GM21526 (cell line): ENCODE results near the gene TUBD1.

Source experiments
- ATAC-seq: cut with Tn5 transposase; IDR thresholded peaks from one replicate; pipeline ENCODE4 v1.9.1; 2021; ENCODE audit warnings: moderate library complexity; ENCODE audit not compliant: unreplicated experiment, low FRiP score

The TUBD1 gene

DNA sequence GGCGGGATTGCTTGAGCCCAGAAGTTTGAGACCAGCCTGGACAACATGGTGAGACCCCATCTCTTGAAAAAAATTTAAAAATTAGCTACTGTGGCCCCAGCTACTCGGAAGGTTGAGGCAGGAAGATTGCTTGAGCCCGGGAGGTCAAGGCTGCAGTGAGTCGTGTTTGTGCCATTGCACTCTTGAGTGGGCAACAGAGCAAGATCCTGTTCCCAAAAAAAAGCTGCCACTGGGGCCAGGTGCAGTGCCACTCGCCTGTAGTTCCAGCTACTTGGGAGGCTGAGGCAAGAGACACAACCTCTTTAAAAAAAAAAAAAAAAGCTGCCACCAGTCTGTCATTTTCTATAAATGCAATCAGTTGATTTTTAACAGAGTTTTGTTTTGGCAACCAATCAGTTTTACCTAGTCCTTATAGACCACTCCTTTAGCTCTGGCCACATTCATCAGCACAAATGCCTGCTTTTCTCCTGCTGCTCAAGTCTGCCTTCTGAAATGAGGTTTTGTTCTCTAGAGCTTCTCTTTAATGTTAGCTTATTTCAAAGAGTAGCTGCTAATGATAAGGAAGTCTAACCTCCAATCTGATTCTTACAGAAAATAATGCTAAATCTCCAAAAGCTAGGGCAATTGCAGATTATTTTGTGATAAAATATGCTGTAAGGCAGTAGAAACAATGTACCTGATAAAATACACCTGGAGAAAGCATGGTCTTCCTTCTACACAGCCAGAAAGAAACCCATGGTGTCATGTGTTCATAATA, 64.8 kb downstream of the TUBD1 start:
- no peak for ATAC-seq

DNA sequence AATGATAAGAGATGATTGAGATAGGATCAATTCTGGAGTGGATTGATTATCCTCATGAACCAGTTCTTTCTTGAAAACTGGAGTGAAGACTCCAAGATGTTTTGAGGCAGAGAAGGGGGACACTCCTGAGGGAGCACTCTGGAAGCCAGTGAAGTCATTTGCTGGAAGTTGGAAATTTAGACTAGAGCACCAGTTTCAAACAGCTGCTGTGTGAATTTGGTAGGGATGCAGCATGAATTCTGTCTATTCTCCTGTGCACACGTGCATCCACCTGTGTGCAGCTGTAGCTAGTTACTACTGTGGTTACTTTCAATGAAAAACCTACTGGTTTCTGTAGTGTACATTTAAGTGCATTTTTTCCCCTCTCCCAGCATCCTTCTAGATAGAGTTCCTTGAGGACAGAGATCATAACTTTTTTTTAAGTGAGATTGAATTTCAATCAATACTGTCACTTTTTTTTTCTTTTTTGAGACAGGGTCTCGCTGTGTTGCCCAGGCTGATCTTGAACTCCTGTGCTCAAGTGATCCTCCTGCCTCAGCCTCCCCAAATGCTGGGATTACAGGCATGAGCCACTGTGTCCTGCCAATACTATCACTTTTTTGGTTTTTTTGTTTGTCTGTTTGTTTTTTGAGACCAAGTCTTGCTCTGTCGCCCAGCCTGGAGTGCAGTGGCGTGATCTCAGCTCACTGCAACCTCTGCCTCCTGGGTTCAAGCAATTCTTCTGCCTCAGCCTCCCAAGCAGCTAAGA, 65.9 kb downstream of the TUBD1 start:
- ATAC-seq, result no peak

DNA sequence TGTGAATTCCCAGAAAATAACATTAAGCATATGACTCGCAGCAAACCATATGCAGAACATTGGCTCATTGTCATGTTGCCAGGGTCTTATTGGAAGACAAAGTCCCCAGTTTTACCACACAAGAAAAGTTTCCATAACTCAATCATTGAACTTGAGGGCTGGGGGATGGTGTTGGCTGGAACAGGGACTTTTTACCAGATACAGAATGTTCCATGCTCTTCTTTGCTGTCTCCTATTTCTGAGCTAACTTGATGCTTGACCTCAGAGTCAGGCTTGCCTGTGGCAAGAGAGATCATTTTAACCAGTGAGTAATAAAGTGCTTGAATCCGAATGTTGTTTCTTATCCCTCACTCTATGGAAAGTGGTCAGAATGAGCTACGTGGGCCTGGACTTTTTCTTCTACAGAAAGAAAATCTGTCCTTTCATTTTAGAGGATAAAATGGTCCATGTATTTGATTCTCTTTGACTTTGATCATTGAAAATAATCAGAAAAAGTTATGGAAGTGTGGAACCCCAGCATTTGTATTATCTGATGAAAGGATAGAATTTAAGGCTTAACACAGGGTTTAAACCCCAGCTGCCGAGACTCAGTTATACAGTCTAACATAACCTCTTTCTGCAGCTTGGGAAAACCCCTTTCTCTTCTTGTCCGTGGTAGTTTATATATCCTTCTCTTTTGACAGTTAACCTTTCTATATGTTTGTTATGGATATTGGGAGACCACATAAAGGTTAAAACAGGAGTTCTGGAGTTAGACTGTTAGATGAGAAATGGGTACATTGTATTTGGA, 67.0 kb downstream of the TUBD1 start:
- no peak for ATAC-seq

- ATAC-seq, result no peak
Observed at GRCh38 chr17:59815965-59816364, 76.8 kb downstream of the TUBD1 start.

GRCh38 chr17:59814685-59815084, 78.1 kb downstream of the TUBD1 start:
- ATAC-seq, result no peak

GRCh38 chr17:59814276-59814675, 78.5 kb downstream of the TUBD1 start:
- no peak for ATAC-seq

GRCh38 chr17:59812139-59812538, 80.6 kb downstream of the TUBD1 start:
- ATAC-seq, result no peak

GRCh38 chr17:59811209-59811608, 81.5 kb downstream of the TUBD1 start:
- ATAC-seq, result no peak

DNA sequence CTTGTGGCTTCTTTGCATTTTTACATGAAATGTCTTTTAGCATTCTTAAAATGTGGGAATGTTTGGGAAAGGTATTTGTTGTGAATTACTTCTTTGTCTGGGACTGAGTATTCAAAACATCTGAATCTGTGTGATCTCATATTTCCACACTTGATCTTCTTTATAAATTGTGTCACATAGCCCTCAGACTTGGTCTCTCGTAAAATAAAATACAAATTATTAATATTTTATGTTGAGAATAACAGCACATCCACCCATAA, 81.9 kb downstream of the TUBD1 start:
- ATAC-seq, result no peak
